ENCODE data around the gene HNRNPK. TPM values are rescaled to one million over a fixed set of nuclear protein-coding genes. Genes with fewer than 3 reads are reported as not detected.

HNRNPK gene
- total and polyA plus RNA-seq, 2 of the 13 experiments (the other 11 are each of a cell fraction or from before 2014, with no cell fraction given) = 321 to 712 TPM

GRCh38 chr9:83960991-83961390, 19.0 kb downstream of the HNRNPK start:
- Histone ChIP-seq H3K4me3 (replicated peaks in 1 of 3; ENCODE audit: insufficient read depth in 1 of 3, low read depth in 2 of 3, low read length in 3 of 3) (no peak overlapping the region), H3K27ac (ENCODE audit: extremely low read length, insufficient read depth, low read length) (no peak overlapping the region), H3K79me2 (ENCODE audit: insufficient read depth, low read length) (peaks cover 5% of the 10 kb centered on the region), H3K4me2 (ENCODE audit: low read depth, low read length) (no peak overlapping the region), H3K9me3 (ENCODE audit: low read length) (no peaks in the 10 kb centered on the region), H3K9ac (ENCODE audit: insufficient read depth, low read depth, low read length) (no peak overlapping the region), H2AFZ (ENCODE audit: low read length) (no peak overlapping the region), H3K36me3 (replicated peaks in 1 of 2; ENCODE audit: control insufficient read depth in 1 of 2, insufficient read depth in 2 of 2, low read length in 2 of 2) (no peaks in the 10 kb centered on the region), H4K20me1 (ENCODE audit: insufficient read depth, low read length) (no peaks in the 10 kb centered on the region), H3K4me1 (ENCODE audit: insufficient read depth, low read length) (peaks cover 45% of the 10 kb centered on the region), H3K27me3 (ENCODE audit: control insufficient read depth in 1 of 2, insufficient read depth in 2 of 2, low read length in 2 of 2) (no peaks in the 10 kb centered on the region; a peak in 1 of 5 replicates)
- BruUV-seq (replicated peaks) = no TSS peak
- ATAC-seq (no peak), DNase-seq (ENCODE audit: low spot score) (no peak), FAIRE-seq (no peak)
- 67% methylated on average over 5 of the region's 5 CpGs for WGBS (ENCODE audit: low lambda C conversion rate)
- intact Hi-C loops (cut with micrococcal nuclease; ENCODE audit: unreplicated experiment) (no loop called here), in situ Hi-C loops (cut with HindIII; ENCODE audit: extremely low pct_ligation_motif_present, low pct_unique_long_range_greater_than_20kb) (no loop called here)
- ChIA-PET POLR2A (interaction anchor here (8.0 kb wide), 1 partner anchor 18 kb away, joined by 96 read pairs; the partner anchor contains the start of genes HNRNPK and RMI1), CTCF (ENCODE audit: low intra/inter-chr PET ratio, low total read pairs) (no interaction called here)
- TF ChIP-seq ZNF646 (CRISPR knock-in tag; IDR thresholded peaks at IDR 0.05) (no peak), SPEN (CRISPR knock-in tag; IDR thresholded peaks at IDR 0.05; ENCODE audit: low read depth) (no peak), ZNF367 (CRISPR knock-in tag; IDR thresholded peaks at IDR 0.05; ENCODE audit: borderline replicate concordance) (no peak), ZBTB34 (CRISPR knock-in tag; IDR thresholded peaks at IDR 0.05) (no peak), NFKBIZ (CRISPR knock-in tag; IDR thresholded peaks at IDR 0.05) (no peak), ZNF318 (CRISPR knock-in tag; IDR thresholded peaks at IDR 0.05) (no peak), KLF15 (CRISPR knock-in tag; IDR thresholded peaks at IDR 0.05; ENCODE audit: borderline replicate concordance) (no peak), ZNF333 (CRISPR knock-in tag; IDR thresholded peaks at IDR 0.05; ENCODE audit: borderline replicate concordance) (no peak)

All from HepG2 (cell line).